HepG2 (cell line): ENCODE results near the gene SLF1. TPM values are rescaled to one million over a fixed set of nuclear protein-coding genes. Genes with fewer than 3 reads are reported as not detected.

Experiments used
- ATAC-seq: fragments of 200-7000 bp; cut with Tn5 transposase; 3 replicates; pipeline ENCODE4 v1.9.1; 2020; ENCODE audit warnings: mild to moderate bottlenecking, moderate library complexity
- BruUV-seq: library from RNA; stranded (reverse); fragments of 400-500 nt; replicated peaks from 2 replicates; lab custom pipeline; 2021; lab: Mats Ljungman, UMichigan
- CTCF ChIA-PET: fragments of 300-600 bp; formaldehyde crosslinking; extraction: SDS; loops from one replicate; lab custom pipeline; 2021; ENCODE audit warnings: low total read pairs, inconsistent platforms, low intra/inter-chr PET ratio; lab: Yijun Ruan, JAX
- POLR2A ChIA-PET: fragments of 350-600 bp; sonication (Branson Sonifier 250); formaldehyde crosslinking; loops from one replicate; lab custom pipeline; 2020; ENCODE audit warnings: antibody characterized with exemption, inconsistent platforms; lab: Yijun Ruan, JAX
- DNase-seq: peaks from one replicate; pipeline ENCODE4 v3.0.0-alpha.2; 2015; ENCODE audit warnings: low spot score
- FAIRE-seq: peaks from 3 replicates; lab custom pipeline; 2011; peaks lifted over from hg19 to GRCh38; lab: Jason Lieb, UNC
- H2AFZ ChIP-seq: one replicate; pipeline ENCODE4 v1.6.1; 2011; ENCODE audit warnings: low read length, inconsistent platforms
- H3K27ac ChIP-seq: fragments of 300-600 bp; 3 replicates; pipeline ENCODE4 v1.8.0; 2011; ENCODE audit warnings: mixed run types, mild to moderate bottlenecking, mixed read lengths, low read length, inconsistent platforms; ENCODE audit not compliant: insufficient read depth; ENCODE audit errors: extremely low read length
- H3K27me3 ChIP-seq, 2 experiments: fragments of 200-600 bp in 1 of 2; 2 replicates in 1 of 2; 3 replicates in 1 of 2; pipeline versions ENCODE4 v1.6.0 to v1.8.0; 2011; ENCODE audit warnings: low read length in 2 of 2, mild to moderate bottlenecking in 2 of 2, moderate library complexity in 2 of 2, inconsistent platforms in 1 of 2; ENCODE audit not compliant: insufficient read depth in 2 of 2, control insufficient read depth in 1 of 2
- H3K36me3 ChIP-seq, 2 experiments: fragments of 200-600 bp in 1 of 2; replicated peaks in 1 of 2; 2 replicates in 1 of 2; 3 replicates in 1 of 2; pipeline versions ENCODE4 v1.5.1 to v1.8.0; 2011; ENCODE audit warnings: low read length in 2 of 2, inconsistent platforms in 1 of 2; ENCODE audit not compliant: insufficient read depth in 2 of 2, control insufficient read depth in 1 of 2
- H3K4me1 ChIP-seq: 2 replicates; pipeline ENCODE4 v1.5.1; 2012; ENCODE audit warnings: low read length, inconsistent platforms; ENCODE audit not compliant: insufficient read depth
- H3K4me2 ChIP-seq: 2 replicates; pipeline ENCODE4 v1.6.0; 2011; ENCODE audit warnings: low read depth, low read length, inconsistent platforms
- H3K4me3 ChIP-seq, 3 experiments: fragments of 200-600 bp in 1 of 3; sonication (generic), shearing (Covaris generic) in 1 of 3; replicated peaks in 1 of 3; 2 replicates each; pipeline ENCODE4 v1.5.1; 2011 to 2016; ENCODE audit warnings: low read length in 3 of 3, inconsistent platforms in 2 of 3, low read depth in 2 of 3, mild to moderate bottlenecking in 2 of 3, control low read depth in 1 of 3, mixed read lengths in 1 of 3; ENCODE audit not compliant: insufficient read depth in 1 of 3
- H3K79me2 ChIP-seq: one replicate; pipeline ENCODE4 v1.6.1; 2011; ENCODE audit warnings: low read length, inconsistent platforms; ENCODE audit not compliant: insufficient read depth
- H3K9ac ChIP-seq: 2 replicates; pipeline ENCODE4 v1.6.0; 2011; ENCODE audit warnings: mild to moderate bottlenecking, low read depth, low read length, inconsistent platforms; ENCODE audit not compliant: insufficient read depth
- H3K9me3 ChIP-seq: 2 replicates; pipeline ENCODE4 v1.5.1; 2012; ENCODE audit warnings: mild to moderate bottlenecking, low read length
- H4K20me1 ChIP-seq: 2 replicates; pipeline ENCODE4 v1.6.0; 2011; ENCODE audit warnings: inconsistent platforms, mild to moderate bottlenecking, low read length, moderate library complexity; ENCODE audit not compliant: insufficient read depth
- AFF4 ChIP-seq: sonication (generic); formaldehyde crosslinking; IDR thresholded peaks from 2 replicates; pipeline ENCODE4 v1.4.0; 2020; ENCODE audit warnings: missing genetic modification reagents
- ATF2 ChIP-seq: sonication (generic); formaldehyde crosslinking; IDR thresholded peaks from 2 replicates; pipeline ENCODE4 v1.4.0; 2020; ENCODE audit warnings: missing genetic modification reagents
- BRCA1 ChIP-seq: sonication (generic); formaldehyde crosslinking; IDR thresholded peaks from 2 replicates; pipeline ENCODE4 v1.4.0; 2020; ENCODE audit warnings: missing genetic modification reagents
- CCAR2 ChIP-seq: fragments of 200-400 bp; formaldehyde crosslinking; optimal IDR thresholded peaks from 2 replicates; pipeline ENCODE3; 2018; ENCODE audit warnings: low read depth, mild to moderate bottlenecking, low read length, moderate library complexity
- NKX3-1 ChIP-seq: sonication (generic); formaldehyde crosslinking; IDR thresholded peaks from 2 replicates; pipeline ENCODE4 v1.5.0; 2020; ENCODE audit warnings: missing genetic modification reagents
- ZBTB49 ChIP-seq: sonication (generic); formaldehyde crosslinking; IDR thresholded peaks from 2 replicates; pipeline ENCODE4 v1.4.0; 2020; ENCODE audit warnings: missing genetic modification reagents, borderline replicate concordance
- ZNF296 ChIP-seq: sonication (generic); formaldehyde crosslinking; conservative IDR thresholded peaks from 2 replicates; pipeline ENCODE4 v1.5.0; 2020; ENCODE audit warnings: mild to moderate bottlenecking, missing genetic modification reagents
- WGBS: methylation state at CpG from one replicate; pipeline ENCODE4 v1.1.6; 2017; ENCODE audit warnings: low lambda C conversion rate; 5-methylcytosine and 5-hydroxymethylcytosine counted together
- in situ Hi-C: cut with HindIII; loops from 2 replicates; pipeline ENCODE4 v1.10.0; 2017; ENCODE audit warnings: low pct_unique_long_range_greater_than_20kb; ENCODE audit not compliant: extremely low pct_ligation_motif_present
- intact Hi-C: fragments of 100-400 bp; cut with micrococcal nuclease; formaldehyde crosslinking; loops from one replicate; pipeline ENCODE4 v1.10.0; 2022; ENCODE audit not compliant: unreplicated experiment
- polyA plus RNA-seq, 8 experiments: library from polyadenylated mRNA; depleted of rRNA in 3 of 8; stranded (reverse) in 7 of 8; unstranded in 1 of 8; fragments of >200 nt; fragmentation: Illumina TruSeq in 4 of 8; extraction: Trizol in 4 of 8; gene quantifications; 2 replicates each; pipeline versions ENCODE4 v1.2.1 to v1.2.3, GENCODE V29; 2011 to 2016; ENCODE audit warnings: low read depth in 4 of 8, missing spikeins in 1 of 8, mixed read lengths in 1 of 8; ENCODE audit not compliant: insufficient read depth in 1 of 8
- total RNA-seq, 5 experiments: library from RNA; depleted of rRNA; stranded (reverse); fragments of >200 nt; fragmentation: Illumina TruSeq; extraction: Trizol; gene quantifications; 2 replicates each; pipeline ENCODE4 v1.2.3, GENCODE V29; 2016; ENCODE audit warnings: low read depth in 1 of 5

SLF1 gene
- total and polyA plus RNA-seq, 2 of the 13 experiments (the other 11 are each of a cell fraction or from before 2014, with no cell fraction given): 2.1 to 9.1 TPM

GRCh38 chr5:94615862-94616261 is 2.6 kb upstream of the SLF1 start:
- Histone ChIP-seq H4K20me1 (no peaks in the 10 kb centered on the region), H3K27ac (no peak overlapping the region), H3K79me2 (peaks cover 17% of the 10 kb centered on the region), H3K9me3 (no peaks in the 10 kb centered on the region), H3K36me3 (no peaks in the 10 kb centered on the region), H3K4me3 (no peak overlapping the region), H3K27me3 (no peaks in the 10 kb centered on the region; a peak in 1 of 5 replicates), H2AFZ (no peak overlapping the region), H3K4me1 (peaks cover 7% of the 10 kb centered on the region), H3K9ac (no peak overlapping the region), H3K4me2 (no peak overlapping the region)
- TF ChIP-seq ATF2 (no peak), ZNF296 (CRISPR knock-in tag) (no peak), CCAR2 (no peak), NKX3-1 (no peak)
- ChIA-PET POLR2A (no interaction called here), CTCF (no interaction called here)
- no TSS peak for BruUV-seq
- 92% methylated on average over 3 of the region's 3 CpGs for WGBS
- in situ Hi-C loops (no loop called here), intact Hi-C loops (loop anchor here (5.0 kb wide), 1 partner anchor 89 kb away; no protein-coding TSS in a partner anchor)
- ATAC-seq: no peak
- DNase-seq: no peak
- no peak for FAIRE-seq

GRCh38 chr5:94618029-94618492 is 408 bp upstream of the SLF1 start:
- intact Hi-C loops (loop anchor here (1.0 to 5.0 kb wide), 3 partner anchors 75 to 232 kb away; no protein-coding TSS in a partner anchor), in situ Hi-C loops (no loop called here)
- Histone ChIP-seq H2AFZ (peak overlapping the region; percentile 97), H3K4me1 (peaks cover 17% of the 10 kb centered on the region), H3K36me3 (no peaks in the 10 kb centered on the region), H3K9me3 (no peaks in the 10 kb centered on the region), H3K4me3 (peak overlapping the region; percentile 82 to 88 (median 88)), H3K4me2 (peak overlapping the region; percentile 72), H3K79me2 (peaks cover 27% of the 10 kb centered on the region), H3K27ac (peak overlapping the region; percentile 79), H3K27me3 (no peaks in the 10 kb centered on the region; a peak in 1 of 5 replicates), H4K20me1 (no peaks in the 10 kb centered on the region), H3K9ac (peak overlapping the region; percentile 73)
- peak; percentile 63 for ATAC-seq
- ChIA-PET CTCF (no interaction called here), POLR2A (no interaction called here)
- DNase-seq: peak; percentile 35
- peak; percentile 30 for FAIRE-seq
- TSS peak; percentile 73 for BruUV-seq
- 0% methylated on average over 3 of the region's 23 CpGs for WGBS
- TF ChIP-seq AFF4 (CRISPR knock-in tag) (no peak), BRCA1 (CRISPR knock-in tag) (no peak), ZBTB49 (no peak)
